Loucy (cell line): ENCODE measurements around the gene EOLA1.

Experiments
- H2AFZ ChIP-seq: fragments of 200-600 bp; sonication (generic); 2 replicates; pipeline ENCODE4 v1.6.0; 2016; ENCODE audit warnings: antibody characterized with exemption, mild to moderate bottlenecking, low read length, moderate library complexity
- H3F3A ChIP-seq: fragments of 200-600 bp; 2 replicates; pipeline ENCODE4 v1.6.0; 2016; ENCODE audit warnings: antibody characterized with exemption, low read depth, mild to moderate bottlenecking
- H3K27me3 ChIP-seq: fragments of 200-600 bp; sonication (generic); 2 replicates; pipeline ENCODE4 v1.6.1; 2014; ENCODE audit warnings: low read length, mild to moderate bottlenecking; ENCODE audit not compliant: insufficient read depth, poor library complexity, severe bottlenecking
- H3K36me3 ChIP-seq: fragments of 200-600 bp; sonication (generic); 2 replicates; pipeline ENCODE4 v1.6.1; 2016; ENCODE audit warnings: low read length; ENCODE audit not compliant: insufficient read depth
- H3K4me1 ChIP-seq: fragments of 200-600 bp; sonication (generic); 2 replicates; pipeline ENCODE4 v1.5.1; 2014; ENCODE audit warnings: low read length, mild to moderate bottlenecking; ENCODE audit not compliant: insufficient read depth, poor library complexity, severe bottlenecking
- H3K4me2 ChIP-seq: fragments of 200-600 bp; sonication (generic); 2 replicates; pipeline ENCODE4 v1.6.0; 2014; ENCODE audit warnings: antibody characterized with exemption, low read length, low read depth, mild to moderate bottlenecking; ENCODE audit not compliant: poor library complexity, severe bottlenecking
- H3K4me3 ChIP-seq: fragments of 200-600 bp; sonication (generic); 2 replicates; pipeline ENCODE4 v1.5.1; 2014; ENCODE audit warnings: low read length, mild to moderate bottlenecking, mixed read lengths; ENCODE audit not compliant: poor library complexity, severe bottlenecking
- H3K79me2 ChIP-seq: fragments of 200-600 bp; sonication (generic); 2 replicates; pipeline ENCODE4 v1.6.1; 2014; ENCODE audit warnings: low read length; ENCODE audit not compliant: insufficient read depth
- H3K9ac ChIP-seq: fragments of 200-600 bp; sonication (generic); 2 replicates; pipeline ENCODE4 v1.6.0; 2014; ENCODE audit warnings: mild to moderate bottlenecking, low read depth, low read length, moderate library complexity; ENCODE audit not compliant: poor library complexity, severe bottlenecking
- H3K9me2 ChIP-seq: fragments of 200-600 bp; sonication (generic); replicated peaks from 2 replicates; pipeline ENCODE4 v1.6.1; 2016; ENCODE audit warnings: low read depth, low read length, mixed read lengths
- H3K9me3 ChIP-seq: fragments of 200-600 bp; sonication (generic); 2 replicates; pipeline ENCODE4 v1.6.1; 2014; ENCODE audit warnings: mild to moderate bottlenecking, antibody characterized with exemption, low read length, low read depth; ENCODE audit not compliant: insufficient read depth
- H4K20me1 ChIP-seq: fragments of 200-600 bp; sonication (generic); 2 replicates; pipeline ENCODE4 v1.6.0; 2014; ENCODE audit warnings: antibody characterized with exemption, low read length, mild to moderate bottlenecking; ENCODE audit not compliant: insufficient read depth, poor library complexity, severe bottlenecking
- CTCF ChIP-seq: fragments of 200-600 bp; sonication (generic); conservative IDR thresholded peaks from 2 replicates; pipeline ENCODE4 v1.5.1; 2014; ENCODE audit warnings: mild to moderate bottlenecking, antibody characterized with exemption, low read length
- EZH2phosphoT487 ChIP-seq: fragments of 200-600 bp; IDR thresholded peaks from 2 replicates; pipeline ENCODE4 v1.6.1; 2018; ENCODE audit warnings: antibody characterized with exemption, mild to moderate bottlenecking, moderate library complexity, borderline replicate concordance

EOLA1 gene

DNA sequence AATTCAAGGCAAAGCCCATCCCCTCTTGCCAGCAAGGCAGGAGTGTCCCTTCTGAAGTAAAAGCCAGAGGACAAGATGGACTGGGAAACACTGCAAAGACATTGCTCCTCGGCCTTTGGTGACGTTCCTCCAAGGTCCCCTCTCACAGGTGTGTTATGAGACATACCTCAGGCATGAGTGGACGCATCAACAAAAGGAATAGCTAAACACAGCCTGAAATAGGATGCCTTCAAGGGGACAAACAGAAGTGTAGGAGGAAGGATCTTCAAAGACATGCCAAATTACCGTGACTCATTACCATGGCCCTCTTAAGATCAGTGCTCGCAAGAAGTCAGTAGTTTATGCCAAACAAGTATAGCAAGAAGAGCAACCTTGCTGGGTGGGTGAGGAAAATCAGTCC lies 29.7 kb upstream of the EOLA1 start:
- Histone ChIP-seq H3K9ac (no peak overlapping the region), H3K4me1 (peaks cover 38% of the 10 kb centered on the region), H4K20me1 (no peaks in the 10 kb centered on the region), H3K79me2 (no peaks in the 10 kb centered on the region), H2AFZ (no peak overlapping the region), H3K27me3 (no peaks in the 10 kb centered on the region), H3K9me2 (no peaks in the 10 kb centered on the region), H3K9me3 (no peaks in the 10 kb centered on the region), H3K36me3 (no peaks in the 10 kb centered on the region), H3F3A (no peaks in the 10 kb centered on the region), H3K4me2 (no peak overlapping the region), H3K4me3 (no peak overlapping the region)
- no peak for TF ChIP-seq EZH2phosphoT487
- TF ChIP-seq CTCF: no peak

- H3K9me3 ChIP-seq: no peaks in the 10 kb centered on the region
- H3K9me2 ChIP-seq: no peaks in the 10 kb centered on the region
- H3K27me3 ChIP-seq: no peaks in the 10 kb centered on the region
- H3K36me3 ChIP-seq: no peaks in the 10 kb centered on the region
- H3K9ac ChIP-seq: peak overlapping the region; percentile 58
- H3K4me3 ChIP-seq: no peak overlapping the region
- H3K79me2 ChIP-seq: no peaks in the 10 kb centered on the region
- TF ChIP-seq EZH2phosphoT487 (no peak), CTCF (peak; percentile 62)
- H3K4me1 ChIP-seq: peaks cover 41% of the 10 kb centered on the region
- H3K4me2 ChIP-seq: peak overlapping the region; percentile 53
- H4K20me1 ChIP-seq: no peaks in the 10 kb centered on the region
- H2AFZ ChIP-seq: 0 out of 2 replicates have a peak overlapping the region, but pooled peaks have one; percentile 35
- H3F3A ChIP-seq: no peaks in the 10 kb centered on the region
Observed at GRCh38 chrX:149512225-149512885, 28.5 kb upstream of the EOLA1 start.

DNA sequence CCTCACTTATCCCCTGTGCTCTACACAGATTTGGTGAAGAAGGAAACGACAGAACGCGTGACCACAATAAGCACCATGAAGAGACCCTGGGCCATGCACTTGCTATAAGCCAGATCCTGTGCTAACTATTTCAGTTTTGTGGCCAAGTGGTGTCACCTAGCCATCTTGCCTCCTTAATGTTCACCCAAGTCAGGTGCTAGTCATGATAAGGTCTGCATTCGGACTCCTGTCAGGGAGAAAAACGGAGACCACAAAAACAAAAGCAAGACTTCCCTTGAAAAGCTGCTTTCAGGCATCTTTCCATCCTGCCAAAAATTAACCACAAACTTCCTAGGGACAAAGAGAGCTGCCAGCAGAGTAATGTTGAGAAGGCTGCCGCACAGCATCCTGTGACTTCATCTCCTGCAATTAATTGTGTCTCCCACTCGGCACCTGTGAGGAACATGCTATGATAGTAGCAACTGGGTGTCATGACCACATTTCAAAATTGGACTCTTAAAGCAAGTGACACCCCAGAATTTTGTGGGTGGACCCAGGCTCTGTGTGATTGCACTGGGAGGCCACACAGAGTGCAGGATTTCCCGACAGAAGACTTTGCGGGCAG lies 26.9 kb upstream of the EOLA1 start:
- Histone ChIP-seq H3K9me3 (no peaks in the 10 kb centered on the region), H3K79me2 (no peaks in the 10 kb centered on the region), H3F3A (no peaks in the 10 kb centered on the region), H3K4me1 (peaks cover 41% of the 10 kb centered on the region), H3K4me3 (peak overlapping the region; percentile 35), H4K20me1 (no peaks in the 10 kb centered on the region), H3K27me3 (no peaks in the 10 kb centered on the region), H3K36me3 (no peaks in the 10 kb centered on the region), H3K9me2 (no peaks in the 10 kb centered on the region), H3K9ac (peak overlapping the region; percentile 58), H2AFZ (0 out of 2 replicates have a peak overlapping the region, but pooled peaks have one; percentile 36), H3K4me2 (peak overlapping the region; percentile 60)
- TF ChIP-seq CTCF (no peak), EZH2phosphoT487 (no peak)
